Nephron progenitor cell (in vitro differentiated cells): ENCODE results near the gene SYT12.

Source experiments
- DNase-seq: peaks from one replicate; pipeline ENCODE4 v3.0.0; 2021
- H3K27ac Mint-ChIP-seq: 2 replicates; pipeline ENCODE4 v1.8.0; 2021; ENCODE audit warnings: mild to moderate bottlenecking, moderate library complexity, mixed read lengths
- H3K27me3 Mint-ChIP-seq: 2 replicates; pipeline ENCODE4 v1.8.0; 2021; ENCODE audit warnings: mild to moderate bottlenecking, low read depth, mixed read lengths; ENCODE audit not compliant: poor library complexity
- H3K36me3 Mint-ChIP-seq: 2 replicates; pipeline ENCODE4 v1.8.0; 2021; ENCODE audit warnings: low read depth, mixed read lengths
- H3K4me1 Mint-ChIP-seq: 2 replicates; pipeline ENCODE4 v1.8.0; 2021; ENCODE audit warnings: mixed read lengths
- H3K4me3 Mint-ChIP-seq: 2 replicates; pipeline ENCODE4 v1.8.0; 2021; ENCODE audit warnings: mild to moderate bottlenecking, moderate library complexity, mixed read lengths
- H3K9me3 Mint-ChIP-seq: 2 replicates; pipeline ENCODE4 v1.8.0; 2021; ENCODE audit warnings: mild to moderate bottlenecking, moderate library complexity, mixed read lengths
- TF ChIP-seq, protein P1 (sequence below): fragments of 200-600 bp; sonication (generic); IDR thresholded peaks from 2 replicates; pipeline ENCODE4 v1.5.0; 2021; ENCODE audit warnings: antibody characterized with exemption

SYT12 gene

GRCh38 chr11:67015048-67015447 is 7.9 kb upstream of the SYT12 start:
- no peak overlapping the region for H3K27ac Mint-ChIP-seq
- TF ChIP-seq, protein P1, sequence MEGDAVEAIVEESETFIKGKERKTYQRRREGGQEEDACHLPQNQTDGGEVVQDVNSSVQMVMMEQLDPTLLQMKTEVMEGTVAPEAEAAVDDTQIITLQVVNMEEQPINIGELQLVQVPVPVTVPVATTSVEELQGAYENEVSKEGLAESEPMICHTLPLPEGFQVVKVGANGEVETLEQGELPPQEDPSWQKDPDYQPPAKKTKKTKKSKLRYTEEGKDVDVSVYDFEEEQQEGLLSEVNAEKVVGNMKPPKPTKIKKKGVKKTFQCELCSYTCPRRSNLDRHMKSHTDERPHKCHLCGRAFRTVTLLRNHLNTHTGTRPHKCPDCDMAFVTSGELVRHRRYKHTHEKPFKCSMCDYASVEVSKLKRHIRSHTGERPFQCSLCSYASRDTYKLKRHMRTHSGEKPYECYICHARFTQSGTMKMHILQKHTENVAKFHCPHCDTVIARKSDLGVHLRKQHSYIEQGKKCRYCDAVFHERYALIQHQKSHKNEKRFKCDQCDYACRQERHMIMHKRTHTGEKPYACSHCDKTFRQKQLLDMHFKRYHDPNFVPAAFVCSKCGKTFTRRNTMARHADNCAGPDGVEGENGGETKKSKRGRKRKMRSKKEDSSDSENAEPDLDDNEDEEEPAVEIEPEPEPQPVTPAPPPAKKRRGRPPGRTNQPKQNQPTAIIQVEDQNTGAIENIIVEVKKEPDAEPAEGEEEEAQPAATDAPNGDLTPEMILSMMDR = no peak
- peaks cover 5% of the 10 kb centered on the region for H3K9me3 Mint-ChIP-seq
- DNase-seq = no peak
- H3K36me3 Mint-ChIP-seq = no peaks in the 10 kb centered on the region
- H3K4me3 Mint-ChIP-seq = no peak overlapping the region
- H3K27me3 Mint-ChIP-seq = peaks cover 27% of the 10 kb centered on the region
- H3K4me1 Mint-ChIP-seq = peaks cover 20% of the 10 kb centered on the region

DNA sequence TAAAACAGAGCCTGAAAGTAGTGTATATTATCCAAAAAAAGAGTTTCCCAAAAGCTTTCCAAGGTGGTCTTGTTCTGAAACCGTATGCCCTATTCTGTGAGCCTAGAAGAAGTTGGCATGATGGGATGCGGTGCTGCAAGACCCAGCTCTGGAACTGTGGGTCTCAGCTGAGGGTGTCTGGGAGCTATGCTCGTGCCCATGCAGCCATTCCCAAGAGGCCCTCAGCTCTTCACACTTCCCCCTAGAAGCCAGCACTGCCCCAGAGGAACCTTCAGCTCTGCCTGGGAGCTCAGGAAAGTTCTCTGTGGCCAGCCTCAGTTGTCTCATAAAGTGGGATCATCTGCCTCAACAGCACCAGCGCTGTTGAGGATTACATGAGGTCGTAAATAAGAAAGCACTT is 6.4 kb upstream of the SYT12 start:
- Mint-ChIP-seq H3K27ac (no peak overlapping the region), H3K4me3 (no peak overlapping the region), H3K4me1 (peaks cover 19% of the 10 kb centered on the region), H3K9me3 (peaks cover 5% of the 10 kb centered on the region), H3K27me3 (peaks cover 40% of the 10 kb centered on the region), H3K36me3 (no peaks in the 10 kb centered on the region)
- TF ChIP-seq, protein P1 = no peak
- DNase-seq = no peak

- TF ChIP-seq, protein P1 = no peak
- H3K9me3 Mint-ChIP-seq = peaks cover 5% of the 10 kb centered on the region
- H3K4me3 Mint-ChIP-seq = no peak overlapping the region
- H3K36me3 Mint-ChIP-seq = no peaks in the 10 kb centered on the region
- H3K27ac Mint-ChIP-seq = no peak overlapping the region
- DNase-seq = no peak
- H3K4me1 Mint-ChIP-seq = peaks cover 5% of the 10 kb centered on the region
- peaks cover 65% of the 10 kb centered on the region for H3K27me3 Mint-ChIP-seq
Measured at GRCh38 chr11:67020949-67021348, 2.0 kb upstream of the SYT12 start.

DNA sequence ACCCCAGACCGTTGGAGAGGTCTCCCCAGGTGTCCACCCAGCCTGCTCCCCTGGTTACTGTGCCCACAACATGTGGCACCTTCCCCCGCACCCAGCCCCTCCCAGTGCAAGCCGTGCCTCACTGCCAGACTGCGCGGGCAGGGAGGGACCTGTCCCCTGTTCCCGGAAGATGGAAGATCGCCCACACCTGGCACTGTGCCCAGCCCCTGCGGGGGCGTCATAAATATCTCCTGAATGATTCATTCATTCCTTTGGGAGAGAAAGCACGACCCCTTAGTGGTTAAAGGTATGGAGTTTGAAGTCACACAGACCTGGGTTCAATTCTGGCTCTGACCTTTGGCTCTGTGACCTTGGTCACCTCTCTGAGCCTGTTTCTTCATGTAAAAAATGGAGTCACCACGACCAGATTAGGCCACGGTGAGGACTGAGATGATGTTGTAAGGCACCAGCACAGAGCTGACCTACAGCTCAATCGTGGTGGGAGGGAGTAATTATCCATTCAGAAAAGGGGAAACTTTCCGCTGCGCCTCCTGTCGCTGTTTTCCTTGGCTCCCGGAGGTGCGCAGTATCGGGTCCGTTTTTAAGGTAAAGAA is 497 bp upstream of the SYT12 start:
- DNase-seq = no peak

DNA sequence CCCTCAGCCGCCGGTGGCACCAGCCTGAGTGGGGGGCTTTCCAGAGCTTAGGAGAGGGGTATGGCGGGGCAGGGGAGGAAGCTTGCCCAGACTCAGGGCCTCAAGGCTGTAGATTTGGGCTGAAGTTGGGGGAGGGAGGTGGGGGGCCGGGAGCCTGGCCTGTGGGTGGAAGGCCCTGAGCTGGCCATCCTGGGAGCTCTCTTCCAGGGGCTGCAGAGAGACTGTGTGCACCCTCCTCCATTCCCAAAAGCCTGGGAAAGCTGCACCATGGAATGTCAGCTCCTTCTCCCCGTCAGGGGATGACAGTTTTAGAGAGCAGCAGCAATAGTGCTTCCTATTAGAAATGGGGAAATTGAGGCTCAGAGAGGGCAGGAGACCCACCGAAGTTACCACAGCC is 1.0 kb downstream of the SYT12 start:
- Mint-ChIP-seq H3K9me3 (peaks cover 1% of the 10 kb centered on the region), H3K36me3 (no peaks in the 10 kb centered on the region), H3K4me1 (peaks cover 5% of the 10 kb centered on the region), H3K27me3 (peaks cover 82% of the 10 kb centered on the region), H3K4me3 (peak overlapping the region; percentile 86), H3K27ac (no peak overlapping the region)
- DNase-seq = no peak
- TF ChIP-seq, protein P1 = no peak

More for the DNA sequence above, 497 bp upstream of the SYT12 start:
- Mint-ChIP-seq H3K27me3 (peaks cover 79% of the 10 kb centered on the region), H3K4me1 (peaks cover 5% of the 10 kb centered on the region), H3K4me3 (peak overlapping the region; percentile 78), H3K9me3 (peaks cover 5% of the 10 kb centered on the region), H3K36me3 (no peaks in the 10 kb centered on the region), H3K27ac (no peak overlapping the region)
- TF ChIP-seq, protein P1 = no peak

- Mint-ChIP-seq H3K9me3 (no peaks in the 10 kb centered on the region), H3K36me3 (no peaks in the 10 kb centered on the region), H3K27ac (no peak overlapping the region), H3K4me1 (peaks cover 5% of the 10 kb centered on the region), H3K27me3 (peaks cover 82% of the 10 kb centered on the region), H3K4me3 (peak overlapping the region; percentile 56)
- TF ChIP-seq, protein P1 = no peak
- no peak for DNase-seq
Measured at GRCh38 chr11:67024410-67024809, 1.5 kb downstream of the SYT12 start.
